Lower lobe of right lung (tissue), 2 donors: ENCODE measurements around the gene IFNK. TPM values are rescaled to one million over a fixed set of nuclear protein-coding genes. Genes with fewer than 3 reads are reported as not detected.
"Not testable (repeated sequence)": the region's sequence is repeated elsewhere in the genome, so short reads cannot be mapped to it uniquely, and the experiment has no call there.

Source experiments
- ATAC-seq, 2 donors: fragments of 200-7000 bp; cut with Tn5 transposase; one replicate each; pipeline ENCODE4 v1.9.1; 2020 to 2022; ENCODE audit warnings: mild to moderate bottlenecking in 2 of 2, moderate library complexity in 2 of 2
- DNase-seq: peaks from one replicate; pipeline ENCODE4 v3.0.0-alpha.2; 2020
- H3K27ac ChIP-seq: fragments of 200-600 bp; one replicate; pipeline ENCODE4 v1.8.0; 2022
- H3K27me3 ChIP-seq: fragments of 200-600 bp; one replicate; pipeline ENCODE4 v1.8.0; 2022; ENCODE audit warnings: low read depth
- H3K36me3 ChIP-seq: fragments of 200-600 bp; one replicate; pipeline ENCODE4 v1.8.0; 2022; ENCODE audit warnings: mild to moderate bottlenecking
- H3K4me1 ChIP-seq: fragments of 200-600 bp; one replicate; pipeline ENCODE4 v1.8.0; 2022
- H3K4me3 ChIP-seq: fragments of 200-600 bp; one replicate; pipeline ENCODE4 v1.8.0; 2022; ENCODE audit warnings: mild to moderate bottlenecking
- H3K9me3 ChIP-seq: fragments of 200-600 bp; one replicate; pipeline ENCODE4 v1.8.0; 2022
- CTCF ChIP-seq: fragments of 200-600 bp; IDR thresholded peaks from one replicate; pipeline ENCODE4 v1.8.0; 2022; ENCODE audit warnings: antibody characterized with exemption, mild to moderate bottlenecking
- intact Hi-C: fragments of 100-400 bp; cut with DNase I; formaldehyde crosslinking; loops from one replicate; pipeline ENCODE4 v1.11.0; 2022
- total RNA-seq: library from RNA; stranded (reverse); fragmentation: NEBNext Ultra II Directional; extraction: Animal tissue kit (Norgen Biotek cat#: 25700); gene quantifications from one replicate; pipeline ENCODE4 v1.2.1, GENCODE V29; 2021
- donor health status: DM: no; HTN: yes; CAD: no; lungs with severe emphysema.

Gene IFNK
- total RNA-seq, 1 donor from 2014 or later = not detected

DNA sequence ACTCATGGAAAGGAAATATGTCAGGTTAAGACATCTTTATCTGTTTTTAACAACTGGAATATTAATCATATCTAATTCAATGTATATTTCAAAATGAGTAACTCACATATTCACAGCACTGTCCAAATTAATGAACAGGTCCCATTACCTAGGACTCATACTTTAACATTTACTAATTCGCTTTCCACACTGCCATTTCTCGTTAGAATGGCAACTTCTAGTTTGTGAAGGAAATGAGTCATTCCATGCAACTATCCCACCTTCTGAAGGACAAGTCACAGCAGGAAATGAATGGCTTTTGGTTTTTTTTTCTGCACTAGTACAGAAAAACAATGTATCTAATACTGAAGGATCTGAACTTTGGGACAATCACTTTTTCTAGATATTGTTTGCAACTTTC is 24.6 kb upstream of the IFNK start:
- intact Hi-C loops = no loop called here

DNA sequence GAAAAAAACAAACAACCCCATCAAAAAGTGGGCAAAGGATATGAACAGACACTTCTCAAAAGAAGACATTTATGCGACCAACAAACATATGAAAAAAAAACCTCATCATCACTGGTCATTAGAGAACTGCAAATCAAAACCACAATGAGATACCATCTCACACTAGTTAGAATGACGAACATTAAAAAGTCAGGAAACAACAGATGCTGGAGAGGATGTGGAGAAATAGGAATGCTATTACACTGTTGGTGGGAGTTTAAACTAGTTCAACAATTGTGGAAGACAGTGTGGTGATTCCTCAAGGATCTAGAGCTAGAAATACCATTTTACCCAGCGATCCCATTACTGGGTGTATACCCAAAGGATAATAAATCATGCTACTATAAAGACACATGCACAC is 23.2 kb upstream of the IFNK start:
- H3K4me1 ChIP-seq, H3K4me3 ChIP-seq, intact Hi-C loops, H3K27me3 ChIP-seq, H3K27ac ChIP-seq, DNase-seq, H3K9me3 ChIP-seq, H3K36me3 ChIP-seq, ATAC-seq: not testable (repeated sequence)

More for the DNA sequence above, 24.6 kb upstream of the IFNK start:
- ATAC-seq = no peak
- DNase-seq = no peak
- peaks cover 14% of the 10 kb centered on the region for H3K4me1 ChIP-seq
- H3K9me3 ChIP-seq = no peaks in the 10 kb centered on the region
- H3K36me3 ChIP-seq = no peaks in the 10 kb centered on the region
- H3K27me3 ChIP-seq = no peaks in the 10 kb centered on the region
- no peak overlapping the region for H3K27ac ChIP-seq
- no peak for TF ChIP-seq CTCF
- no peak overlapping the region for H3K4me3 ChIP-seq

DNA sequence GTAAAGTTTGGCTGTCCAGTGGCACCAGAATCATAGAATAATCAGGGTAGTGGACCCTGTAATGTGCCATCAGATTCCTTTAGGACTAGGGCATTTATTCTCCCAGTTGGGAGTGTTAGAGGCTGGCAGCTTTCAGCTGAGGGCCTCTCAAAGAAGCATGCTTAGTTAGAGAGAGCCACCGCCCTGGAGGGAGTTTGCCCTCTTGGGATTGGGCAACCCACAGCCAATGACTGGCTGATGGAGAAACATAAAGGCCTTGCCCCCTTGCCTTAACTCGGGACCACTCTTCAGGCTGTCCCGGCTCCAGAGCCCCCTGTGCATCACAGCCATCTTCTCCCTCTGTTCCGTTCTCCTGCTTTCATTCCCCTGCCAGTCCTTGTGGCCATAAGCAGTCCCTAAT is 20.5 kb upstream of the IFNK start:
- Histone ChIP-seq H3K4me1 (no peaks in the 10 kb centered on the region), H3K9me3 (no peaks in the 10 kb centered on the region), H3K4me3 (no peak overlapping the region), H3K27me3 (no peaks in the 10 kb centered on the region), H3K27ac (no peak overlapping the region), H3K36me3 (no peaks in the 10 kb centered on the region)
- TF ChIP-seq CTCF = no peak
- ATAC-seq (no peak), DNase-seq (no peak)
- intact Hi-C loops = no loop called here

GRCh38 chr9:27504259-27504658 is 19.8 kb upstream of the IFNK start:
- DNase-seq (no peak), ATAC-seq (no peak)
- Histone ChIP-seq H3K27me3 (no peaks in the 10 kb centered on the region), H3K9me3 (no peaks in the 10 kb centered on the region), H3K36me3 (no peaks in the 10 kb centered on the region), H3K27ac (no peak overlapping the region), H3K4me3 (no peak overlapping the region), H3K4me1 (no peaks in the 10 kb centered on the region)
- TF ChIP-seq CTCF = no peak
- intact Hi-C loops = no loop called here

GRCh38 chr9:27505744-27506161 is 18.3 kb upstream of the IFNK start:
- no peak for DNase-seq

GRCh38 chr9:27506981-27507380 is 17.1 kb upstream of the IFNK start:
- ATAC-seq (no peak), DNase-seq (no peak)
- H3K27me3 ChIP-seq = no peaks in the 10 kb centered on the region
- no peaks in the 10 kb centered on the region for H3K36me3 ChIP-seq
- no peaks in the 10 kb centered on the region for H3K9me3 ChIP-seq
- TF ChIP-seq CTCF = no peak
- H3K4me3 ChIP-seq = no peak overlapping the region
- intact Hi-C loops = no loop called here
- H3K4me1 ChIP-seq = no peaks in the 10 kb centered on the region
- H3K27ac ChIP-seq = no peak overlapping the region

More at GRCh38 chr9:27505744-27506161, 18.3 kb upstream of the IFNK start:
- no peak for TF ChIP-seq CTCF
- Histone ChIP-seq H3K4me3 (no peak overlapping the region), H3K27me3 (no peaks in the 10 kb centered on the region), H3K9me3 (no peaks in the 10 kb centered on the region), H3K27ac (no peak overlapping the region), H3K36me3 (no peaks in the 10 kb centered on the region), H3K4me1 (no peaks in the 10 kb centered on the region)
- peak in 1 of 2 donors; percentile 31 for ATAC-seq
- intact Hi-C loops = no loop called here
